ENCODE results near the gene ABTB2.

DNA sequence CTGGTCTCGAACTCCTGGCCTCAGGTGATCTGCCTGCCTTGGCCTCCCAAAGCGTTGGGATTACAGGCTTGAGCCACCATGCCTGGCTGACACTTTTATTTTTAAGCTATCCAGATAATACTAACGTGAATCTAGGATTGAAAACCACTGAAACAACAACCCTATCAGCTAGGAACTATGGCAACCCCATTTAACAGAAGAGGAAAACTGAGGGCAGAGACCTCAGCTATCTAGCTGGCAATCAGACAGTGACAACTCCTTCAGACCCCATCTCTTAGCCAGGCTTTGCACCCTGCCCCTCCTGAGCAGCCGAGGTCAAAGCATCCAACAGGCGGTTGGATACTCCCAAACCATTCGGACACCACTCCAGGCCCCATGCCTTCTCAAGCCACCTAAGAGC, 14.1 kb downstream of the ABTB2 start:
- TF ChIP-seq, protein P1, sequence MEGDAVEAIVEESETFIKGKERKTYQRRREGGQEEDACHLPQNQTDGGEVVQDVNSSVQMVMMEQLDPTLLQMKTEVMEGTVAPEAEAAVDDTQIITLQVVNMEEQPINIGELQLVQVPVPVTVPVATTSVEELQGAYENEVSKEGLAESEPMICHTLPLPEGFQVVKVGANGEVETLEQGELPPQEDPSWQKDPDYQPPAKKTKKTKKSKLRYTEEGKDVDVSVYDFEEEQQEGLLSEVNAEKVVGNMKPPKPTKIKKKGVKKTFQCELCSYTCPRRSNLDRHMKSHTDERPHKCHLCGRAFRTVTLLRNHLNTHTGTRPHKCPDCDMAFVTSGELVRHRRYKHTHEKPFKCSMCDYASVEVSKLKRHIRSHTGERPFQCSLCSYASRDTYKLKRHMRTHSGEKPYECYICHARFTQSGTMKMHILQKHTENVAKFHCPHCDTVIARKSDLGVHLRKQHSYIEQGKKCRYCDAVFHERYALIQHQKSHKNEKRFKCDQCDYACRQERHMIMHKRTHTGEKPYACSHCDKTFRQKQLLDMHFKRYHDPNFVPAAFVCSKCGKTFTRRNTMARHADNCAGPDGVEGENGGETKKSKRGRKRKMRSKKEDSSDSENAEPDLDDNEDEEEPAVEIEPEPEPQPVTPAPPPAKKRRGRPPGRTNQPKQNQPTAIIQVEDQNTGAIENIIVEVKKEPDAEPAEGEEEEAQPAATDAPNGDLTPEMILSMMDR (IDR thresholded peaks at IDR 0.05) = no peak
- TF ChIP-seq POLR2A (IDR thresholded peaks at IDR 0.05) = no peak

Measured in body of pancreas (tissue), 4 donors.